Measurements from ENCODE around the gene CD3D.

GRCh38 chr11:118341815-118342489 lies 553 bp downstream of the CD3D start:
- TF ChIP-seq, protein P1, sequence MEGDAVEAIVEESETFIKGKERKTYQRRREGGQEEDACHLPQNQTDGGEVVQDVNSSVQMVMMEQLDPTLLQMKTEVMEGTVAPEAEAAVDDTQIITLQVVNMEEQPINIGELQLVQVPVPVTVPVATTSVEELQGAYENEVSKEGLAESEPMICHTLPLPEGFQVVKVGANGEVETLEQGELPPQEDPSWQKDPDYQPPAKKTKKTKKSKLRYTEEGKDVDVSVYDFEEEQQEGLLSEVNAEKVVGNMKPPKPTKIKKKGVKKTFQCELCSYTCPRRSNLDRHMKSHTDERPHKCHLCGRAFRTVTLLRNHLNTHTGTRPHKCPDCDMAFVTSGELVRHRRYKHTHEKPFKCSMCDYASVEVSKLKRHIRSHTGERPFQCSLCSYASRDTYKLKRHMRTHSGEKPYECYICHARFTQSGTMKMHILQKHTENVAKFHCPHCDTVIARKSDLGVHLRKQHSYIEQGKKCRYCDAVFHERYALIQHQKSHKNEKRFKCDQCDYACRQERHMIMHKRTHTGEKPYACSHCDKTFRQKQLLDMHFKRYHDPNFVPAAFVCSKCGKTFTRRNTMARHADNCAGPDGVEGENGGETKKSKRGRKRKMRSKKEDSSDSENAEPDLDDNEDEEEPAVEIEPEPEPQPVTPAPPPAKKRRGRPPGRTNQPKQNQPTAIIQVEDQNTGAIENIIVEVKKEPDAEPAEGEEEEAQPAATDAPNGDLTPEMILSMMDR (IDR thresholded peaks at IDR 0.05; ENCODE audit: poor library complexity): no peak
- no peak for TF ChIP-seq EZH2 (IDR thresholded peaks at IDR 0.05; ENCODE audit: borderline replicate concordance)
